ENCODE measurements around the gene CRB3. TPM values are rescaled to one million over a fixed set of nuclear protein-coding genes. Genes with fewer than 3 reads are reported as not detected.

The CRB3 gene
- total RNA-seq, 4 donors from 2014 or later = 1.8 to 2.7 (median 2.4) TPM; not detected in 1

DNA sequence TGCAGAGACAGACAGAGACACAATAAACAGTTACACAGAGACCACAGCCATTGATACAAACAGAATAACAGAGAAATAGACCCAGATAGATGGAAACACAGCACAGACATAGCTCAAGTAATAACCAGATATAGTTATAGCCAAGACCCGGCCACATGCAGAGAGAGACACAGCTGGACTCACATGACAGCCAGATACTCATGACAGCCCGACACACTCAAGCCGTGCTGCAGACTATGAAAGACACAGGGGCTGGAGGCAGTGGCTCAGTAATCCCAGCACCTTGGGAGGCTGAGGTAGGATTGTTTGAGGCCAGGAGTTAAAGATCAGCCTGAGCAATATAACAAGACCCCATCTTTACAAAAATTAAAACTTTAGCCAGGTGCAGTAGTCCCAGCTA, 19.2 kb downstream of the CRB3 start:
- no peak overlapping the region for H3K4me3 ChIP-seq
- H3K36me3 ChIP-seq = no peaks in the 10 kb centered on the region
- no peak overlapping the region for H3K27ac ChIP-seq (replicated peaks in 1 of 4)
- no peak for TF ChIP-seq EP300 (IDR thresholded peaks at IDR 0.05)
- peaks cover 0 to 72% (median 4%) of the 10 kb centered on the region in 4 donors for H3K27me3 ChIP-seq
- 48% methylated on average over 3 of the region's 3 CpGs for WGBS
- no peak for DNase-seq (ENCODE audit: extremely low spot score)
- intact Hi-C loops (cut with DNase I) = no loop called here
- no peaks in the 10 kb centered on the region for H3K4me1 ChIP-seq
- no peaks in the 10 kb centered on the region for H3K9me3 ChIP-seq

DNA sequence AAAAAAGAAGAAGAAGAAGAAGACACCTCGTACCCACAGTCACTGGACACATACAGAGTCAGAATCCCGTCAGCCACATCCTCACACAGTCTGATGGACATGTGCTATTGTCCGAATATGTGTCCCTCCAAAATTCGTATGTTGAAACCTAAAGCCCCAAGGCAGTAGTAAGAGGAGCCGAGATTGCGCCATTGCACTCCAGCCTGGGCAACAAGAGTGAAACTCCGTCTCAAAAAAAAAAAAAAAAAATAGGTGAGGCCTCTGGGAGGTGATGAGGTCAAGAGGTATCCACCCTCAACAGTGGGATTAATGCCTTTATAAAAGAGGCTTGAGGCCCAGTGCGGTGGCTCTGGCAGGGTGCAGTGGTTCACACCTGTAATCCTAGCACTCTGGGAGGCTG, 20.2 kb downstream of the CRB3 start:
- intact Hi-C loops (cut with DNase I) = no loop called here
- Histone ChIP-seq H3K27ac (replicated peaks in 1 of 4) (no peak overlapping the region), H3K4me3 (no peak overlapping the region), H3K27me3 (peaks cover 0 to 62% (median 2%) of the 10 kb centered on the region in 4 donors), H3K4me1 (no peaks in the 10 kb centered on the region), H3K36me3 (no peaks in the 10 kb centered on the region), H3K9me3 (no peaks in the 10 kb centered on the region)
- DNase-seq (ENCODE audit: extremely low spot score) = no peak
- WGBS = 89% methylated on average over 8 of the region's 8 CpGs
- no peak for TF ChIP-seq EP300 (IDR thresholded peaks at IDR 0.05)
- no peak for TF ChIP-seq POLR2AphosphoS5 (IDR thresholded peaks at IDR 0.05)
- TF ChIP-seq, protein P1, sequence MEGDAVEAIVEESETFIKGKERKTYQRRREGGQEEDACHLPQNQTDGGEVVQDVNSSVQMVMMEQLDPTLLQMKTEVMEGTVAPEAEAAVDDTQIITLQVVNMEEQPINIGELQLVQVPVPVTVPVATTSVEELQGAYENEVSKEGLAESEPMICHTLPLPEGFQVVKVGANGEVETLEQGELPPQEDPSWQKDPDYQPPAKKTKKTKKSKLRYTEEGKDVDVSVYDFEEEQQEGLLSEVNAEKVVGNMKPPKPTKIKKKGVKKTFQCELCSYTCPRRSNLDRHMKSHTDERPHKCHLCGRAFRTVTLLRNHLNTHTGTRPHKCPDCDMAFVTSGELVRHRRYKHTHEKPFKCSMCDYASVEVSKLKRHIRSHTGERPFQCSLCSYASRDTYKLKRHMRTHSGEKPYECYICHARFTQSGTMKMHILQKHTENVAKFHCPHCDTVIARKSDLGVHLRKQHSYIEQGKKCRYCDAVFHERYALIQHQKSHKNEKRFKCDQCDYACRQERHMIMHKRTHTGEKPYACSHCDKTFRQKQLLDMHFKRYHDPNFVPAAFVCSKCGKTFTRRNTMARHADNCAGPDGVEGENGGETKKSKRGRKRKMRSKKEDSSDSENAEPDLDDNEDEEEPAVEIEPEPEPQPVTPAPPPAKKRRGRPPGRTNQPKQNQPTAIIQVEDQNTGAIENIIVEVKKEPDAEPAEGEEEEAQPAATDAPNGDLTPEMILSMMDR (IDR thresholded peaks at IDR 0.05) = no peak
- TF ChIP-seq POLR2A (IDR thresholded peaks at IDR 0.05; ENCODE audit: low read depth) = no peak

DNA sequence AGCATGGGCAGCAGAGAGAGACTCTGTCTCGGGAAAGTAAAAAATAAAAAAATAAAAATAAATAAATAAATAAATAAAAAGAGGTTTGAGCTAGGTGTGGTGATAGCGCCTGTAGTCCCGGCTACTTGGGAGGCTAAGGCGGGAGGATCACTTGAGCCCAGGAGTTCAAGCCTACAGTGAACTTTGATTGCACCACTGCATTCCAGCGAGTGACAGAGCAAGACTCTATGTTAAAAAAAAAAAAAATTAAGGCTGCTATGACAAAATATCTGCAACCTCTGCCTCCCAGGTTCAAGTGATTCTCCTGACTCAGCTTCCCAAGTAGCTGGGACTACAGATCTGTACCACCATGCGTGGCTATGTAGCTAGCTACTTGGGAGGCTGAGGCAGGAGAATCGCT, 20.8 kb downstream of the CRB3 start:
- intact Hi-C loops (cut with DNase I) = no loop called here
- no peaks in the 10 kb centered on the region for H3K9me3 ChIP-seq
- no peaks in the 10 kb centered on the region for H3K36me3 ChIP-seq
- H3K27ac ChIP-seq (replicated peaks in 1 of 4) = no peak overlapping the region
- no peak overlapping the region for H3K4me3 ChIP-seq
- no peaks in the 10 kb centered on the region for H3K4me1 ChIP-seq
- TF ChIP-seq POLR2A (IDR thresholded peaks at IDR 0.05; ENCODE audit: low read depth) = no peak
- TF ChIP-seq POLR2AphosphoS5 (IDR thresholded peaks at IDR 0.05) = no peak
- TF ChIP-seq, protein P1 (IDR thresholded peaks at IDR 0.05) = no peak
- TF ChIP-seq EP300 (IDR thresholded peaks at IDR 0.05) = no peak
- H3K27me3 ChIP-seq = peaks cover 0 to 56% (median 2%) of the 10 kb centered on the region in 4 donors
- no peak for DNase-seq (ENCODE audit: extremely low spot score)
- 92% methylated on average over 7 of the region's 7 CpGs for WGBS

- no peaks in the 10 kb centered on the region for H3K36me3 ChIP-seq
- WGBS = 51% methylated on average over 14 of the region's 15 CpGs
- no peak overlapping the region for H3K4me3 ChIP-seq
- DNase-seq (ENCODE audit: extremely low spot score) = no peak
- TF ChIP-seq, protein P1 (IDR thresholded peaks at IDR 0.05) = no peak
- TF ChIP-seq POLR2AphosphoS5 (IDR thresholded peaks at IDR 0.05) (no peak), POLR2A (IDR thresholded peaks at IDR 0.05; ENCODE audit: low read depth) (no peak), EP300 (IDR thresholded peaks at IDR 0.05) (no peak)
- peaks cover 0 to 13% (median 9%) of the 10 kb centered on the region in 4 donors for H3K9me3 ChIP-seq
- no peak overlapping the region for H3K27ac ChIP-seq (replicated peaks in 1 of 4)
- intact Hi-C loops (cut with DNase I) = no loop called here
- H3K4me1 ChIP-seq = no peaks in the 10 kb centered on the region
- H3K27me3 ChIP-seq = peaks cover 0 to 50% (median 0%) of the 10 kb centered on the region in 4 donors
These were observed 25.4 kb downstream of the CRB3 start for GRCh38 chr19:6489278-6490061.

GRCh38 chr19:6490134-6490533, 26.1 kb downstream of the CRB3 start:
- no peaks in the 10 kb centered on the region for H3K36me3 ChIP-seq
- TF ChIP-seq EP300 (IDR thresholded peaks at IDR 0.05) = no peak
- TF ChIP-seq POLR2AphosphoS5 (IDR thresholded peaks at IDR 0.05) = no peak
- TF ChIP-seq POLR2A (IDR thresholded peaks at IDR 0.05; ENCODE audit: low read depth) = no peak
- TF ChIP-seq, protein P1 (IDR thresholded peaks at IDR 0.05) = no peak
- H3K4me3 ChIP-seq = no peak overlapping the region
- 54% methylated on average over 2 of the region's 2 CpGs for WGBS
- H3K27ac ChIP-seq (replicated peaks in 1 of 4) = no peak overlapping the region
- H3K4me1 ChIP-seq = no peaks in the 10 kb centered on the region
- peaks cover 0 to 50% (median 0%) of the 10 kb centered on the region in 4 donors for H3K27me3 ChIP-seq
- intact Hi-C loops (cut with DNase I) = no loop called here
- DNase-seq (ENCODE audit: extremely low spot score) = no peak
- peaks cover 0 to 13% (median 9%) of the 10 kb centered on the region in 4 donors for H3K9me3 ChIP-seq

Measured in esophagus muscularis mucosa (tissue), 4 donors.